ENCODE data around the gene CRADD. TPM values are rescaled to one million over a fixed set of nuclear protein-coding genes. Genes with fewer than 3 reads are reported as not detected.

The CRADD gene
- total RNA-seq, 4 donors from 2014 or later: 23.5 to 35.3 (median 26.1) TPM

DNA sequence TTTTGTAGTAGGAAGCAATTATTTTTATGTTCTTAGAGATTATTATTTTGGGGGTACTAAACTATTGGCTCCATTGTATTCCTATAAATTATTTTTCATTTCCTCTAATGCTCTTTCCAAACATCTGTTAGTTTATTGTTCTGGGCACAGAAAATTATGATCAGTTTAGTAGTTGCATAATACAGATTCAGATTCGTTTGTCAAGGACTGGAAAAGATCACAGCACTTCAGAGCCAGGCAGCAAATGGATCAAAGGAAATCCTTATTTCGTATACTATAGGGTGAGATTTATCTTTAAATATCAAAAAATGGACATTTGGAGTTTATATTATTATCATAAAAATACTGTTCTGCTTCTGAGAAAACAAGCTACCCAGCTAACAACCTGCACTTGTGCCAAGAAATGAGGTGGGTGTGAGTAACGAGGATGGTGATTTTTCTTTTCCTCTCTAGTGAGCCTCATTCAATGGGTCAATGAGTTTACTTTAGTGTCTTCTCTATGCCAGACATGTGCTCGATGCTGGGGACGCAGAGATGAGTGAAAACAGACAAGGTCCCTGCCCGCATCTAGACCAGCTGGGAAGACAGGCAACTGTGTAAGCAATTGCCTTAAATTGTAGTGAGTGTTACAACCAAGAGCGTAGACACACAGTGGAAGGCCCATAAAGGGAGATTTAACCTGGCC lies 262.6 kb downstream of the CRADD start:
- intact Hi-C loops (cut with DNase I): no loop called here
- Histone ChIP-seq H3K36me3 (no peaks in the 10 kb centered on the region), H3K4me3 (no peak overlapping the region), H3K4me1 (no peaks in the 10 kb centered on the region), H3K27me3 (no peaks in the 10 kb centered on the region), H3K9me3 (peaks cover 0 to 13% (median 8%) of the 10 kb centered on the region in 4 donors), H3K27ac (replicated peaks in 1 of 4) (no peak overlapping the region)
- no peak for TF ChIP-seq EP300 (IDR thresholded peaks at IDR 0.05)
- DNase-seq (ENCODE audit: extremely low spot score): no peak
- WGBS: 79% methylated on average over 7 of the region's 7 CpGs

DNA sequence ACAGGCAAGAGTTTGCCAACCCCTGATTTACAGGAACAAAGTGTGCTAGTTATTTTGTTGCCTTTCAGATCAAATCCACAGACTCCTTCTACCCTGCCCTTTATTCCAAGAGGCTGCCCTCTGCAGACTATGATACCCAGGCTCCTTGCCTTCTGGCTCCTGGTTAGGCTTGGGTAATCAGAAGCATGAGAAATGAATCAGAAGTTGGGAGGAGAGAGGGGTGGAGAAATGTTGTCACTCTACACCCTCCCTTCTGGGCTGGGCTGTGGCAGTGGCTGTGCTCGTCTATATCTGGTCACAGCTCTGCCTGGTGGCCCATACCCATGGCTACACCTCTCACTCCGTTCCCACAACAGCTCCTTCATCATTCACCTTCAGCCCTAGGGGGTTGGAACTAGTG lies 266.6 kb downstream of the CRADD start:
- intact Hi-C loops (cut with DNase I): no loop called here
- WGBS: 93% methylated on average over 2 of the region's 2 CpGs

DNA sequence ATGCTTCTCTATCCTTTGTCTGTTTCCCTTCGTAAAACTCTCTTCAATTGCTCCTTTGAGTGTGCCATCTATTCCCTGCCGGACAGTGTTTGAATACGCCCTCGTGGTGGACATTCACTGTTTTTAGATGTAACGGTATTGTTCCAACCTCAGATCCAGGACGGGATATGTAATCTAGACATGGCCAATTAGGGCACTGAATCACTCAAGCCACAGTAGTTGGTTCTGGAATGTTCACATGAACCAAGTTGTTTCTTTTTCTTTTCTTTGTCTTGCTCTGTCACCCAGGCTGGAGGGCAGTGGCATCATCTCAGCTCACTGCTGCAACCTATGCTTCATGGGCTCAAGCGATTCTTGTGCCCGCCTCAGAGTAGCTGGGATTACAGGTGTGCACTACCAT lies 267.0 kb downstream of the CRADD start:
- H3K4me3 ChIP-seq: no peak overlapping the region
- intact Hi-C loops (cut with DNase I): no loop called here
- TF ChIP-seq EP300 (IDR thresholded peaks at IDR 0.05) (no peak), POLR2AphosphoS5 (IDR thresholded peaks at IDR 0.05) (no peak), POLR2A (IDR thresholded peaks at IDR 0.05; ENCODE audit: low read depth) (no peak)
- TF ChIP-seq, protein P1, sequence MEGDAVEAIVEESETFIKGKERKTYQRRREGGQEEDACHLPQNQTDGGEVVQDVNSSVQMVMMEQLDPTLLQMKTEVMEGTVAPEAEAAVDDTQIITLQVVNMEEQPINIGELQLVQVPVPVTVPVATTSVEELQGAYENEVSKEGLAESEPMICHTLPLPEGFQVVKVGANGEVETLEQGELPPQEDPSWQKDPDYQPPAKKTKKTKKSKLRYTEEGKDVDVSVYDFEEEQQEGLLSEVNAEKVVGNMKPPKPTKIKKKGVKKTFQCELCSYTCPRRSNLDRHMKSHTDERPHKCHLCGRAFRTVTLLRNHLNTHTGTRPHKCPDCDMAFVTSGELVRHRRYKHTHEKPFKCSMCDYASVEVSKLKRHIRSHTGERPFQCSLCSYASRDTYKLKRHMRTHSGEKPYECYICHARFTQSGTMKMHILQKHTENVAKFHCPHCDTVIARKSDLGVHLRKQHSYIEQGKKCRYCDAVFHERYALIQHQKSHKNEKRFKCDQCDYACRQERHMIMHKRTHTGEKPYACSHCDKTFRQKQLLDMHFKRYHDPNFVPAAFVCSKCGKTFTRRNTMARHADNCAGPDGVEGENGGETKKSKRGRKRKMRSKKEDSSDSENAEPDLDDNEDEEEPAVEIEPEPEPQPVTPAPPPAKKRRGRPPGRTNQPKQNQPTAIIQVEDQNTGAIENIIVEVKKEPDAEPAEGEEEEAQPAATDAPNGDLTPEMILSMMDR (IDR thresholded peaks at IDR 0.05): no peak
- 82% methylated on average over 8 of the region's 8 CpGs for WGBS
- no peak for DNase-seq (ENCODE audit: extremely low spot score)
- H3K27me3 ChIP-seq: no peaks in the 10 kb centered on the region
- no peak overlapping the region for H3K27ac ChIP-seq (replicated peaks in 1 of 4)
- no peaks in the 10 kb centered on the region for H3K4me1 ChIP-seq
- H3K36me3 ChIP-seq: no peaks in the 10 kb centered on the region
- no peaks in the 10 kb centered on the region for H3K9me3 ChIP-seq

More for the DNA sequence above, 266.6 kb downstream of the CRADD start:
- H3K36me3 ChIP-seq: no peaks in the 10 kb centered on the region
- no peak overlapping the region for H3K27ac ChIP-seq (replicated peaks in 1 of 4)
- DNase-seq (ENCODE audit: extremely low spot score): no peak
- TF ChIP-seq, protein P1 (IDR thresholded peaks at IDR 0.05): no peak
- H3K9me3 ChIP-seq: no peaks in the 10 kb centered on the region
- H3K27me3 ChIP-seq: no peaks in the 10 kb centered on the region
- no peak overlapping the region for H3K4me3 ChIP-seq
- no peaks in the 10 kb centered on the region for H3K4me1 ChIP-seq

Small RNA genes within 50 kb of the gene (small RNA-seq; reads per million reads assigned to genes)
- 0 reads per million in 3 donors for gene RN7SL630P

Other genes with a start within 250 kb of the CRADD start
- gene UBE2N, start 235.4 kb upstream of the CRADD start, total RNA-seq: 100 to 1,000 TPM in 1 of 4 donors, 10 to 100 TPM in 3; 37.8 to 106 (median 61.8) TPM
- 10 to 100 TPM; 21.6 to 44.2 (median 34.8) TPM for gene MRPL42, start 209.9 kb upstream of the CRADD start, total RNA-seq
- 10 to 100 TPM; 10.4 to 46.7 (median 26.5) TPM for gene SOCS2, start 104.7 kb upstream of the CRADD start, total RNA-seq